Measurements from ENCODE around the gene CRB2.

Gene CRB2

GRCh38 chr9:123354806-123355508, 1.0 kb upstream of the CRB2 start:
- no peak for DNase-seq (ENCODE audit: extremely low read depth, low read depth)
- TF ChIP-seq, protein P1, sequence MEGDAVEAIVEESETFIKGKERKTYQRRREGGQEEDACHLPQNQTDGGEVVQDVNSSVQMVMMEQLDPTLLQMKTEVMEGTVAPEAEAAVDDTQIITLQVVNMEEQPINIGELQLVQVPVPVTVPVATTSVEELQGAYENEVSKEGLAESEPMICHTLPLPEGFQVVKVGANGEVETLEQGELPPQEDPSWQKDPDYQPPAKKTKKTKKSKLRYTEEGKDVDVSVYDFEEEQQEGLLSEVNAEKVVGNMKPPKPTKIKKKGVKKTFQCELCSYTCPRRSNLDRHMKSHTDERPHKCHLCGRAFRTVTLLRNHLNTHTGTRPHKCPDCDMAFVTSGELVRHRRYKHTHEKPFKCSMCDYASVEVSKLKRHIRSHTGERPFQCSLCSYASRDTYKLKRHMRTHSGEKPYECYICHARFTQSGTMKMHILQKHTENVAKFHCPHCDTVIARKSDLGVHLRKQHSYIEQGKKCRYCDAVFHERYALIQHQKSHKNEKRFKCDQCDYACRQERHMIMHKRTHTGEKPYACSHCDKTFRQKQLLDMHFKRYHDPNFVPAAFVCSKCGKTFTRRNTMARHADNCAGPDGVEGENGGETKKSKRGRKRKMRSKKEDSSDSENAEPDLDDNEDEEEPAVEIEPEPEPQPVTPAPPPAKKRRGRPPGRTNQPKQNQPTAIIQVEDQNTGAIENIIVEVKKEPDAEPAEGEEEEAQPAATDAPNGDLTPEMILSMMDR (IDR thresholded peaks at IDR 0.05; ENCODE audit: low read depth, low read length): no peak

- no peak for DNase-seq (ENCODE audit: extremely low read depth, low read depth)
- TF ChIP-seq, protein P1 (IDR thresholded peaks at IDR 0.05; ENCODE audit: low read depth, low read length): no peak
Observed at GRCh38 chr9:123356851-123357742, 1.1 kb downstream of the CRB2 start.

DNA sequence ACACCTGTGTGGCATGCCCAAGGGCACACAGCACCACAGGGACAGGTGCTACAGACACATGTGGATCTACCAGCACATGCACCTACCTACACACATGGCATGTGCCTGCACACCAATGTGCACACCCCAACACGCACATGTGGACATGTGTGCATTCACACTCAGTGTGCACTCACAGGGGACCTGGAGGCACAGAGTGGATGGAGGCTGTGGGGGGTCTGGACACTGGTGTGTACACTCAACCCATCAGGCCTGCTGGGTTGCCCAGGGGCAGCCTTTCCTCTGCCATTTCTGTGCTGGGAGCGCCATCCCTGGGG, 1.7 kb downstream of the CRB2 start:
- TF ChIP-seq, protein P1 (IDR thresholded peaks at IDR 0.05; ENCODE audit: low read depth, low read length): no peak
- no peak for DNase-seq (ENCODE audit: extremely low read depth, low read depth)

DNA sequence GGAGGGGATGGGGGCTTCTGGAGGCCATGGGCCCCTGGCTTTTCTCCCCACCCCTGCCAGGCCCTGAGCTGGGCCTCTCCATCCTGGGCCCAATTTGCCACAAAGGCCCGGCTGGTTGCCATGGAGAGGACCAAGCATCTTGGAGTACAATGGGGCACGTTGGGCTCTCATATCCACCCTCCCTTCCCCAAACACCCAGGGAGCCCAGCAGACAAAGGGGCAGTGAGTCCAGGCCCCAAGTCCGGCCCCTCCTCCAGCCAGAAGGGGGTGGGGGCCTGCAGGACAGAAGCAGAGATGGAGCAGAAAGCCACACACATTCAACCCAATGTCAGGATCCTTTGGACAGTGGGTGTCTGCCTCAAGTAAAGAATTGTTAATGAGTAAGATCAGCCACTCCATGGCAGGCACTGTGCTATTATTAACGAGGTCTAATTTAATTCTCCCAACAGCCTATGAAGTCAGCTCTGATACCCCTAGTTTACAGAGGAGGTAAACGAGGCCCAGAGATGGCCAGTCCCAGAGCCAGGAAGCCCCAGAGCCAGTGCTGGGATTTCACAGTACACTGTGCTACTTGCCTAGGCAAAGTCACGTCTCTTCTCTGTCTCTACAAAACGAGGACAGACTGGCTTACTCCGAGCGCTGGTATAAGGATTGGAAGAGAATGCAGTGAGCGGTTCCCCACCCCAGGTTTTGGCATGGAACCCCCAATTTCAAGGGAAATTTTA, 2.3 kb downstream of the CRB2 start:
- DNase-seq (ENCODE audit: extremely low read depth, low read depth): no peak
- TF ChIP-seq, protein P1 (IDR thresholded peaks at IDR 0.05; ENCODE audit: low read depth, low read length): no peak

GRCh38 chr9:123359106-123359505, 3.1 kb downstream of the CRB2 start:
- TF ChIP-seq, protein P1 (IDR thresholded peaks at IDR 0.05; ENCODE audit: low read depth, low read length): no peak
- no peak for DNase-seq (ENCODE audit: extremely low read depth, low read depth)

- TF ChIP-seq, protein P1 (IDR thresholded peaks at IDR 0.05; ENCODE audit: low read depth, low read length): no peak
- DNase-seq (ENCODE audit: extremely low read depth, low read depth): no peak
Observed at GRCh38 chr9:123359546-123359945, 3.5 kb downstream of the CRB2 start.

All from AG09319 (cell line).